Uterus (tissue), 4 donors: ENCODE data around the gene CCDC28B. TPM values are rescaled to one million over a fixed set of nuclear protein-coding genes. Genes with fewer than 3 reads are reported as not detected.
"Not testable (repeated sequence)": the region's sequence is repeated elsewhere in the genome, so short reads cannot be mapped to it uniquely, and the experiment has no call there.

Experiments used
- DNase-seq, 2 donors: peaks; one replicate each; pipeline ENCODE4 v3.0.0-alpha.2; 2019 to 2020
- H3K27ac ChIP-seq, 2 donors: fragments of 200-600 bp; sonication (generic); 1 replicate in 1 of 2; 2 replicates in 1 of 2; pipeline ENCODE4 v1.5.1; 2016 to 2018
- H3K27me3 ChIP-seq, 2 donors: fragments of 200-600 bp; sonication (generic); one replicate each; pipeline ENCODE4 v1.5.1; 2018 to 2019; ENCODE audit warnings: control low read depth in 1 of 2
- H3K36me3 ChIP-seq, 2 donors: fragments of 200-600 bp; sonication (generic); one replicate each; pipeline ENCODE4 v1.5.1; 2019; ENCODE audit warnings: control low read depth in 1 of 2
- H3K4me1 ChIP-seq, 2 donors: fragments of 200-600 bp; sonication (generic); one replicate each; pipeline ENCODE4 v1.5.1; 2018 to 2019; ENCODE audit warnings: control low read depth in 1 of 2
- H3K4me3 ChIP-seq, 2 donors: fragments of 200-600 bp; sonication (generic); 1 replicate in 1 of 2; 2 replicates in 1 of 2; pipeline ENCODE4 v1.5.1; 2018 to 2019; ENCODE audit warnings: mild to moderate bottlenecking in 1 of 2
- H3K9me3 ChIP-seq, 2 donors: fragments of 200-600 bp; sonication (generic); one replicate each; pipeline ENCODE4 v1.5.1; 2019; ENCODE audit warnings: control low read depth in 1 of 2
- POLR2A ChIP-seq, 2 donors: fragments of 450-650 bp; IDR thresholded peaks; one replicate each; pipeline ENCODE4 v1.6.1; 2016; ENCODE audit warnings: antibody characterized with exemption in 2 of 2, mild to moderate bottlenecking in 1 of 2, moderate library complexity in 1 of 2
- intact Hi-C: fragments of 100-400 bp; cut with DNase I; formaldehyde crosslinking; loops from one replicate; pipeline ENCODE4 v1.15.1; 2023; ENCODE audit warnings: low total_unique reads
- total RNA-seq, 4 donors: library from RNA; depleted of rRNA in 3 of 4; stranded (reverse); fragments of >200 nt in 3 of 4; gene quantifications; one replicate each; pipeline versions ENCODE4 v1.1.0 to v1.2.4, GENCODE V29; 2014 to 2023
- TF ChIP-seq, protein P1 (sequence below), 4 experiments: fragments of 200-600 bp in 2 of 4; fragments of 450-650 bp in 2 of 4; sonication (generic) in 2 of 4; IDR thresholded peaks; one replicate each; pipeline ENCODE4 v1.5.1; 2016 to 2019; ENCODE audit warnings: antibody characterized with exemption in 4 of 4, mild to moderate bottlenecking in 2 of 4, moderate library complexity in 1 of 4
- donor health status: DM: yes; HTN: yes; CAD: no.

The CCDC28B gene
- 10 to 100 TPM in 1 of 4 donors, 1 to 10 TPM in 2, not detected in 1; 3.5 to 21.5 (median 7.4) TPM for total RNA-seq

DNA sequence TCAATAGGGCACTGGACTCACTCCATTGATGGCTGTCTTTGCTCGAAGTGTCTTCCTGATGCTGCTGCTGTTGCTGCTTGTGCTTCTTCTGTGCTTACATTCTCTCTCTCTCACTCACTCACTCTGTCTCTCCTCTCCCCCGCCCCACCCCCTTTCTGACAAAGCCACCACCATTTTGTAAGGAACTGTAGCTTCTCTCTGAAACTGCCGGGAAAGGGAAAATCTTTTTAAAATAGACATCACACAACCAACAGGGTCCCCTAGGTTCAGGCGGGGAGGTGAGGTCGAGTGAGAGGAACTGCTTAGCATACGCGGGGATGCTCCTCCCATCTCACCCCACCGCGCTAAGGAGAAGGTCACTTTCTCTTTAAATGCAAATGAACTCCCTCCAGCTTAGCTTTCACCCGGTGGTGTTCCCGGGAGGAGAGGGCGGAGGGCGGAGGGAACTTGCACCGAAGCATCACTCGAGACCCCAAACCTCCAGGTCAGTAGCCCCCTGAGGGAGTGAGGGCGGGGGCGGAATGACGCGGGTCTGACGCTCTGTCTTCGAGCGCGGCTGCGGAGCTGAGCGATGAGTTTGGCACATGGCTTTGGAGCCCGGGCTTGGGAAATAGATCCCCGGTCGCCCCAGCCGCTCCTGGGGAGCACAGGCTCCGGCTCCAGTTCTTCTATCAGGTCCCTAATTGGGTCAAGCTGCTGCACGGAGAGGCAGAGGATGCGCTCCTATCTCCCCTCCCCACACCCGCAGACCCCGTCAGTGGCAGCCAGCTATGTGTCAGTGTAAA, at the start of gene CCDC28B:
TSS of gene CCDC28B (plus strand) at position 370 of the 785 bp plus-strand sequence. CDS start 1,341 bp downstream, outside the sequence.
- no peaks in the 10 kb centered on the region for H3K36me3 ChIP-seq
- peak within 1 kb of the TSS; percentile 51 to 73 for H3K4me3 ChIP-seq
- intact Hi-C loops = no loop called here
- H3K9me3 ChIP-seq = no peaks in the 10 kb centered on the region
- peaks cover 0 to 19% of the 10 kb centered on the region in 2 donors for H3K4me1 ChIP-seq
- H3K27me3 ChIP-seq = no peaks in the 10 kb centered on the region
- DNase-seq = peak; percentile 74 to 77
- TF ChIP-seq, protein P1, sequence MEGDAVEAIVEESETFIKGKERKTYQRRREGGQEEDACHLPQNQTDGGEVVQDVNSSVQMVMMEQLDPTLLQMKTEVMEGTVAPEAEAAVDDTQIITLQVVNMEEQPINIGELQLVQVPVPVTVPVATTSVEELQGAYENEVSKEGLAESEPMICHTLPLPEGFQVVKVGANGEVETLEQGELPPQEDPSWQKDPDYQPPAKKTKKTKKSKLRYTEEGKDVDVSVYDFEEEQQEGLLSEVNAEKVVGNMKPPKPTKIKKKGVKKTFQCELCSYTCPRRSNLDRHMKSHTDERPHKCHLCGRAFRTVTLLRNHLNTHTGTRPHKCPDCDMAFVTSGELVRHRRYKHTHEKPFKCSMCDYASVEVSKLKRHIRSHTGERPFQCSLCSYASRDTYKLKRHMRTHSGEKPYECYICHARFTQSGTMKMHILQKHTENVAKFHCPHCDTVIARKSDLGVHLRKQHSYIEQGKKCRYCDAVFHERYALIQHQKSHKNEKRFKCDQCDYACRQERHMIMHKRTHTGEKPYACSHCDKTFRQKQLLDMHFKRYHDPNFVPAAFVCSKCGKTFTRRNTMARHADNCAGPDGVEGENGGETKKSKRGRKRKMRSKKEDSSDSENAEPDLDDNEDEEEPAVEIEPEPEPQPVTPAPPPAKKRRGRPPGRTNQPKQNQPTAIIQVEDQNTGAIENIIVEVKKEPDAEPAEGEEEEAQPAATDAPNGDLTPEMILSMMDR (IDR thresholded peaks at IDR 0.05) = no peak
- TF ChIP-seq POLR2A (IDR thresholded peaks at IDR 0.05) = peak in 1 of 2 donors; percentile 25
- peak within 1 kb of the TSS; percentile 81 to 90 for H3K27ac ChIP-seq

- H3K27me3 ChIP-seq = no peaks in the 10 kb centered on the region
- no peak overlapping the region for H3K4me3 ChIP-seq
- no peak for TF ChIP-seq POLR2A (IDR thresholded peaks at IDR 0.05)
- TF ChIP-seq, protein P1 (IDR thresholded peaks at IDR 0.05) = no peak
- DNase-seq = peak in 1 of 2 donors; percentile 32
- H3K36me3 ChIP-seq = no peaks in the 10 kb centered on the region
- peaks cover 5 to 6% of the 10 kb centered on the region in 2 donors for H3K4me1 ChIP-seq
- peak overlapping the region; percentile 49 to 69 for H3K27ac ChIP-seq
- no peaks in the 10 kb centered on the region for H3K9me3 ChIP-seq
- intact Hi-C loops = no loop called here
Observed at GRCh38 chr1:32150847-32151246, 49.5 kb upstream of the CCDC28B start.

- DNase-seq = no peak
- intact Hi-C loops = no loop called here
- no peak overlapping the region for H3K4me3 ChIP-seq
- H3K4me1 ChIP-seq = peaks cover 5 to 6% of the 10 kb centered on the region in 2 donors
- no peaks in the 10 kb centered on the region for H3K9me3 ChIP-seq
- H3K27me3 ChIP-seq = no peaks in the 10 kb centered on the region
- peak overlapping the region; percentile 49 to 69 for H3K27ac ChIP-seq
- no peaks in the 10 kb centered on the region for H3K36me3 ChIP-seq
- TF ChIP-seq, protein P1 (IDR thresholded peaks at IDR 0.05) = no peak
- TF ChIP-seq POLR2A (IDR thresholded peaks at IDR 0.05) = no peak
Observed at GRCh38 chr1:32151319-32151787, 49.0 kb upstream of the CCDC28B start.

GRCh38 chr1:32159189-32159588, 41.2 kb upstream of the CCDC28B start:
- Histone ChIP-seq H3K27me3 (no peaks in the 10 kb centered on the region), H3K4me3 (no peak overlapping the region), H3K36me3 (no peaks in the 10 kb centered on the region), H3K9me3 (no peaks in the 10 kb centered on the region), H3K4me1 (no peaks in the 10 kb centered on the region), H3K27ac (no peak overlapping the region)
- TF ChIP-seq, protein P1 (IDR thresholded peaks at IDR 0.05) = no peak
- TF ChIP-seq POLR2A (IDR thresholded peaks at IDR 0.05) = no peak
- DNase-seq = no peak
- intact Hi-C loops = no loop called here

- Histone ChIP-seq H3K36me3 (no peaks in the 10 kb centered on the region), H3K9me3 (no peaks in the 10 kb centered on the region), H3K27me3 (no peaks in the 10 kb centered on the region), H3K4me1 (no peaks in the 10 kb centered on the region), H3K27ac (no peak overlapping the region), H3K4me3 (no peak overlapping the region)
- TF ChIP-seq, protein P1 (IDR thresholded peaks at IDR 0.05) = no peak
- TF ChIP-seq POLR2A (IDR thresholded peaks at IDR 0.05) = no peak
- intact Hi-C loops = no loop called here
- no peak for DNase-seq
Observed at GRCh38 chr1:32163405-32163804, 37.0 kb upstream of the CCDC28B start.

GRCh38 chr1:32165633-32166032, 34.8 kb upstream of the CCDC28B start:
- H3K9me3 ChIP-seq, H3K4me3 ChIP-seq, intact Hi-C loops, H3K27ac ChIP-seq, H3K4me1 ChIP-seq, H3K36me3 ChIP-seq, H3K27me3 ChIP-seq, DNase-seq: not testable (repeated sequence)
